GM18909 (cell line): Measurements from ENCODE around the gene CCDC85C.

Source experiments
- ATAC-seq: cut with Tn5 transposase; IDR thresholded peaks from one replicate; pipeline ENCODE4 v1.9.1; 2021; ENCODE audit warnings: mild to moderate bottlenecking; ENCODE audit not compliant: unreplicated experiment, poor library complexity

The CCDC85C gene

GRCh38 chr14:99575043-99576023 lies 28.7 kb downstream of the CCDC85C start:
- no peak for ATAC-seq

DNA sequence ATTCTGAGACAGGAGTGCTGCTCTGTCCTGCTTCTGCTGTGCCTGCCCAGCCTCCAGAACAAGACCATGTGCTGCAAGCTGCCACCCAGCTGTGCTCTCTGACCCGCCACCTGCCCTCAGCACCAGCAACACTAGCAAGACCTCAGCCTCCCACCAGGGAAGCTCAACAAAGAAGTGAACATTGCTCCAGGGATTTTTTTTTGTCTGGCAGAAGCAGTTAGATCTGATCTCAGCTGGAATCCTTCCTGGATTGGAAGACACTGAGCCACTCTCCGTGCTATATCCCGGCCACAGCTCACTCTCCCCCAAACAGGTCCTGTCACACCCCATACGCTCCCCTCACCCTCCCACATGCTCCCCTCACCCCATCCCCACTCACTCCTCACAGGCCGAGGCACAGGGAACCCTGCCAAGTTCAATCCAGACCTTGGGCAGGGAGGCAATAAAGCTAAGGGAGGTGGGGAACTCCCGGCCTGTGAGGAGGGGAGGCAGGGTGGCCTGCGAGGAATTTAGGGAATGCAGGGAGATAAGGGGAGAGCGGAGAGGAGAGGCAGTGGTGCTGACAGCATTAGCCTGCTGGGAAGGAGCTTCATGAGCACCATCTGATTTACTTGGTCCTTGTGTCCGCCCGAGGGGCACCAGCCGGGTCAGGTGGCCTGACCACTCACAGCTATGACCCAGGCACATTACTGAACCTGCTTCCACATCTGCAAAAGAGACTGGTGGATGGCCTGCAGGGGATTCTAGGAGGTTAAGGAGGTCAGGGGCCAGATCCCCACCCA lies 29.7 kb downstream of the CCDC85C start:
- ATAC-seq, result no peak

DNA sequence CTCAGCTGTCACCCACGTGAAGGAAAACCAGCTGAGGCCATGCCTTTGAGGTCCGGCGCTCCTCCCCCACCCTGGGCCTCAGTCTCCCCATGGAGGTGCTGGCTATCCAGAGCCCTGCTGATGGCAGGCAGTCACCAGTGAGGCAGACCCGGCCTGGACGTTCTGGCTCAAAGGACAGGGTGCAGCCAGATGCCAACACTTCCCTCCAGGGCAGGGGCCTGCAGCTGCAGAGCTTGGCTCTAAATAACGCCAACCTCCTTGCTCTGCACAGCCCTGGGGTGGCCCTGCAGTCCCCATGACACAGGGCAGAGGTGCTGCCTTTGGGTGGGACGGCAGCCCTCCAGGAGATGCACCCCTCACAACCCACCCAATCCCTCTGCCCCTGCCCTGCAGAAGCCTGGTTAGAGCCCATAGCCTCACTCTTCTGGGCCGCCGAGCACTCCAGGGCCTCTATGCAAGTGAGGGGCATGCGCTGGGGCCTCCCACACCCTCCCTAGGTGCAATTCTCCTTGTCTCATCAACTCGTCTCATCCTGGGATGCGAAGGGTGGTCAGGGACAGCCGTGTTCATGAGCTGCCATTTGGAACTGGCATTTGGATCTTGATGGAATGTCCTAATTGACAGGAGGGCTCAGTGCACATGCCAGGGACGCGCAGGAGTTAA lies 30.4 kb downstream of the CCDC85C start:
- no peak for ATAC-seq

DNA sequence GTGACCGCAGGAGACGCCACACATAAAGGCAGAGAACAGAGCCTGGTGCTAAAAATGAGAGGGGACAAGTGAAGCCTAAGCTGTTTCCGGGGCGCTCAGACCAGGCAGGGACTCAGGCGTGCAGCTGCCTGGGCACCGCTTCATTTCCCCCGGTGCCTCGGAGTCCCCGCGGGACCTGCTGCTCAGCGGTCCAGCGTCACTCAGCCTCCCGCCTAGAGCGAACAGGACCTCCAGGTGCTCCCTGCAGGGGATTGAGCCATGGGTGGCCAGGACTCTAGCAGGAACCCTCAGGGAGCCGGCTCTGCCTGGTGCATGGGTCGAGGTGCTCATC lies 31.0 kb downstream of the CCDC85C start:
- no peak for ATAC-seq

GRCh38 chr14:99572173-99572999 lies 31.6 kb downstream of the CCDC85C start:
- no peak for ATAC-seq

- no peak for ATAC-seq
Measured at GRCh38 chr14:99571303-99571986, 32.6 kb downstream of the CCDC85C start.

- ATAC-seq, result no peak
Measured at GRCh38 chr14:99570544-99571302, 33.3 kb downstream of the CCDC85C start.

DNA sequence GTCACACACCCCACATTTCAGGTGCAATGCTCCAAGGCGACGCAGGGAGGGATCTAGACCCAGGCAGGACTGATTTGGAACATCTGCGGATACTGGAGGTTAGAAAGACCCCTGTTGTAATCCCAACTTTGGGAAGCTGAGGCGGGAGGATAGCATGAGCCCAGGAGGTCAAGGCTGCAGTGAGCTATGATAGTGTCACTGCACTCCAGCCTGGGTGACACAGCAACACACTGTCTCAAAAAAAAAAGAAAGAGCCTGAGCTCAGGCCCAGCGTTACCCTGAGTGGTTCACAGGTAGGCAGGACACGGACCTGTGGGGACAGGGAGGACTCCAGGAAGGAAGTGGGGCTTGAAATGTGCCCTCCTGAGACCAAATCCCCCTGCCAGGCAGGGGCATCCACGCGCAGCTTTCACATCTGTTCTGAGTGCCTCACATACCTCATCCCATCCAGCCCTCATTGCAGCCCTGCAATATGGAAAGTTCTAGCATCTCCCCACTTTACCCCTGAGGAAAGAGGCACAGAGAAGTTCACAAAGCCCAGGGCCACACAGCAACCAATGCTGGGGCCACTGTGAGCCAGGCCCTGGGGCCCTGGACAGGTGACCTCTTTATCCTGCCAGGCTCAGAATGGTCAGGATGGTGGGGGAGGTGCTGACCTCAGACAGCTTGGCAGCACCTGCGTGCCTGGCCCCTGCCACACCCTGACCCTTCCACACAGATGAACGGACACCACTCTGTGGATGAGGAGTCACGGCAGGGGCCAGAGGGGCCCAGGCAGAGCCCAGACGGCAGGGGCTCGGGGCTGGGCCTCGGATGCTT lies 34.1 kb downstream of the CCDC85C start:
- no peak for ATAC-seq

DNA sequence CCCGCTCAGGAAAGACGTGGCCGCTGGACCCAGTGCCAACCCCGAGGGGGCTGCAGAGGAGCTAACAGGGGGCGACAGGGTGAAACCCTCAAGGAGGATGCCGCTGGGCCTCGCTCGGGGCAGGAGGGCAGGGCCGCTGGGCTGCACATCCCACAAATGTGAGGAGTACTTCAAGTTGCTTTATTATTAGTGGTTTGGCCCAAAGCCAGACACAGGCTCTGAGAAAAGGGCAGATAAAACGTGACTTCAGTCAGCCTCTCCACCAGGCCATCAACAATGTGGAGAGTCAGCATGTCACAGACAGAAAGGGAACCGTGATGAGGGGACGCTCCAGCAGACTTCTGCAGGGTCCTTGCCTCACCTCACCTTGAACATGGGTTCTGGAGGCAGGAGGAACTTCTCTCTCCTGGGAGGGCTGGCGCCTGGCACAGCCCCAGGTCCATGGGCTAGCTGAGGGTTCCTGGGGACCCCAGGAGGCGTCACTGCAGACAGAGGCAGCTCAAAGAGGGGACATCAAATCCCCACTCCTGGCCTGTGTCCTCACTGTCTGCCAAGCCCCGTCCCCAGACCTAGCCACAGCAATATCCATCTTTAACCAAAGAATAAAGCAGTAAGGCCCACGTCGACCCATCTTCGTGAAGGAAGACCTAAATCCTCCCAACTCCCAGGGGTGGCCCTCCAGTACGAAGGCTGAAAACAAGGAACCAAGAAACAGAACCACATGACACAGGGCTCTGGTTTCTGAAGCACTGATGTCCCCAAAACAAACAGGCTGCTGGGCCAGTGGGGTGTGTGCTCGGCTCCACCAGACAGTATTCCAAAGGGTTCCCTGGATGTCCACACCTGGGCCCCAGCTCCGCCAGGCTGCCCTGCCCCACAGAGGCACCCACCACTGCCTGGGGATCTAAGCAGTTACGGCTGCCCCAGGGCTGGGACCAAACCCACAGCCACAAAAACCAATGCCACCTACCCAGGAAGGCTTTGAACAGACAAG lies 35.1 kb downstream of the CCDC85C start:
- no peak for ATAC-seq

DNA sequence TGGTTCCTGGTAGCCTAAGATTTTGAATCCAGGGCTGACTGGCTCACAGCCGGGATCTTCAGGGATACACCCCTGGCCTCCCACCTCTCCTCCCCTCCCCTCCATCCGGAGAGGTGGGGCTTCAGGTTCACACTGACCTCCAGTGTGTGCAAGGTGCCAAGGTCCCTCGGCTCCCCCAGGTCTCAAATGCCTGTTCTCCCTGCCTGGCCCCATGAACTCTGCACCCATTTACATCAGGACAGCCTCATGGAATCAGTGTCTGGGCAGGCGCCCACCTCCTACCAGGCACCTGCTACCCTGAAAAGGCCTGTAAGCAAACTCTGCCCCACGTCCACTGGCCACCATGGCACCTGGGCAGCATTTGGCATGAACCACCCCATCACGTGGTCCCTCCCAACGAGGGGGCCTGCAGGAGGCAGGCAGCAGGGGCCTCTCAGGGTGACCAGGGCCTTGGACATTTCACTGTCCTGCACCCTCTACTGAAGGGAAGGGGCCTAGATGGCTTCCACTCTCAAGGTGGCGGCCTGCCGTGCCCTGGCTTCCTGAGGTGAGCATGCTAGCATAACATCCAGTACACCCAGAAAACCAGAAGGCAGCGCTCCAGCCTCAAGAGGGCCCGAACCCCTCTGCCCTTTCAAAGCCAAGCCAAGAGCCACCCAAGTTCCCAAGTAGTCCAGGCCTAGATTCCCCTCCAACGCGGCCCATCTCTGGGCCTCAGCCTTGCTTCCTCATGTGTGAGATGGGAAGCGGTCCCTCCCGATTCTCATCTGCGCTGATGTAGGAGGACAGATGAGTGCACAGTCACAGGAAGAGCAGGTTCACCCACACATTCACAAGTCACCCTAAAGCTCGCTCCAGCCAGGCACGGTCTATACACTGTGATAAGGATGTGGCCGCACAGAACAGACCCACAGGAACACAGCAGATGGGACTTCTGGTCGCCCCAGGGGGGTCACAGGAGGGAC lies 37.3 kb downstream of the CCDC85C start:
- ATAC-seq, result no peak

GRCh38 chr14:99566009-99566389 lies 38.0 kb downstream of the CCDC85C start:
- ATAC-seq, result no peak

GRCh38 chr14:99565383-99565782 lies 38.6 kb downstream of the CCDC85C start:
- no peak for ATAC-seq

GRCh38 chr14:99564926-99565259 lies 39.1 kb downstream of the CCDC85C start:
- ATAC-seq, result no peak

GRCh38 chr14:99564256-99564925 lies 39.6 kb downstream of the CCDC85C start:
- no peak for ATAC-seq

DNA sequence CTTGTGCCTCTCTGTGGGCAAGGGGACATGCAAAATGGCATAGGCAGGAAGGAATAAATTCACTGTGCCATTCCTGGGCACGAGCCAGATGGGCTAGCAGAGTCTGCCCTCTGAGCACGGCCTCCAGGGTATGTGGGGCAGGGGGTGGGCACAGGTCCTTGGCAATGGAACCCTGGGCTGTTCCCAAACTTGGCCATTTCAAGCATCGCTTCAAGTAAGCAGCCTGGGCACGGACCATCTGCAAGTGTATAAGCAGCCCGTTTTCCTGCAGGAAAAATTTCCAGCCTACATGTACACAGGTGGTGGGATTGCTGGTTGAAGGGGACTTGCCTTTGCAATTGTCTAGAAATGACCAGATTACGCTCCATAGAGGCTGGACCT lies 40.3 kb downstream of the CCDC85C start:
- ATAC-seq, result no peak
